GM12878 (cell line): Measurements from ENCODE around the gene ABHD2. TPM values are rescaled to one million over a fixed set of nuclear protein-coding genes. Genes with fewer than 3 reads are reported as not detected.
"Not testable (repeated sequence)": the region's sequence is repeated elsewhere in the genome, so short reads cannot be mapped to it uniquely, and the experiment has no call there.

ENCODE experiments used
- ATAC-seq: fragments of 200-7000 bp; cut with Tn5 transposase; 3 replicates; pipeline ENCODE4 v1.9.1; 2020; ENCODE audit warnings: mild to moderate bottlenecking, moderate library complexity
- BruUV-seq: library from RNA; stranded (reverse); fragments of 400-500 nt; replicated peaks from 2 replicates; lab custom pipeline; 2021; lab: Mats Ljungman, UMichigan
- CTCF ChIA-PET: fragments of 300-600 bp; sonication (Branson Sonifier 250); formaldehyde crosslinking; extraction: SDS; loops from one replicate; lab custom pipeline; 2021; ENCODE audit warnings: inconsistent platforms; lab: Yijun Ruan, JAX
- POLR2A ChIA-PET: fragments of 350-600 bp; formaldehyde crosslinking; extraction: SDS; loops from one replicate; lab custom pipeline; 2021; ENCODE audit warnings: inconsistent platforms; lab: Charles Lee
- RAD21 ChIA-PET: fragments of 300-600 bp; sonication (Branson Sonifier 250); formaldehyde crosslinking; loops from one replicate; lab custom pipeline; 2023; ENCODE audit warnings: antibody characterized with exemption; ENCODE audit not compliant: unreplicated experiment; lab: Charles Lee
- SMC1A ChIA-PET: fragments of 300-600 bp; sonication (Branson Sonifier 250); formaldehyde crosslinking; loops from one replicate; lab custom pipeline; 2023; ENCODE audit not compliant: unreplicated experiment, uncharacterized antibody; lab: Charles Lee
- DNase-seq: peaks from one replicate; pipeline ENCODE4 v3.0.0-alpha.2; 2011; ENCODE audit warnings: low read depth, low spot score
- FAIRE-seq: peaks from 3 replicates; lab custom pipeline; 2011; peaks lifted over from hg19 to GRCh38; lab: Jason Lieb, UNC
- H2AFZ ChIP-seq: 2 replicates; pipeline ENCODE4 v1.6.0; 2011; ENCODE audit warnings: low read depth, low read length, control low read depth; ENCODE audit not compliant: control insufficient read depth
- H3K27ac ChIP-seq: 2 replicates; pipeline ENCODE4 v1.5.1; 2011; ENCODE audit warnings: control low read depth; ENCODE audit not compliant: control insufficient read depth, insufficient read depth
- H3K27me3 ChIP-seq, 2 experiments: replicated peaks in 1 of 2; 2 replicates each; pipeline versions ENCODE4 v1.6.0 to v1.6.1; 2011; ENCODE audit warnings: low read length in 1 of 2; ENCODE audit not compliant: control insufficient read depth in 2 of 2, insufficient read depth in 2 of 2
- H3K36me3 ChIP-seq, 2 experiments: 2 replicates each; pipeline ENCODE4 v1.5.1; 2011; ENCODE audit warnings: low read length in 1 of 2; ENCODE audit not compliant: control insufficient read depth in 2 of 2, insufficient read depth in 2 of 2
- H3K4me1 ChIP-seq: 2 replicates; pipeline ENCODE4 v1.6.1; 2011; ENCODE audit warnings: mild to moderate bottlenecking, low read length, moderate library complexity, mixed read lengths; ENCODE audit not compliant: control insufficient read depth, insufficient read depth
- H3K4me2 ChIP-seq: 2 replicates; pipeline ENCODE4 v1.6.0; 2011; ENCODE audit warnings: control low read depth; ENCODE audit not compliant: control insufficient read depth, insufficient read depth
- H3K4me3 ChIP-seq: fragments of 200-600 bp; sonication (generic); 2 replicates; pipeline ENCODE4 v1.5.1; 2016
- H3K79me2 ChIP-seq: 2 replicates; pipeline ENCODE4 v1.6.0; 2011; ENCODE audit warnings: low read length; ENCODE audit not compliant: control insufficient read depth, insufficient read depth
- H3K9ac ChIP-seq: 2 replicates; pipeline ENCODE4 v1.8.0; 2011; ENCODE audit warnings: low read length, control low read depth, mixed read lengths; ENCODE audit not compliant: control insufficient read depth, insufficient read depth
- H3K9me3 ChIP-seq: replicated peaks from 3 replicates; pipeline ENCODE4 v1.5.1; 2011; ENCODE audit warnings: mild to moderate bottlenecking, low read length; ENCODE audit not compliant: control insufficient read depth, insufficient read depth
- H4K20me1 ChIP-seq: 2 replicates; pipeline ENCODE4 v1.6.0; 2011; ENCODE audit not compliant: control insufficient read depth, insufficient read depth
- WGBS: methylation state at CpG from one replicate; pipeline ENCODE4 v1.1.6; 2016; ENCODE audit warnings: low lambda C conversion rate; ENCODE audit not compliant: insufficient replicate concordance, insufficient coverage; ENCODE audit errors: missing lambda C conversion rate; 5-methylcytosine and 5-hydroxymethylcytosine counted together
- in situ Hi-C: fragments of 300-500 bp; cut with MboI; formaldehyde crosslinking; loops from 9 replicates; pipeline ENCODE4 v1.14.3; 2018; ENCODE audit warnings: mixed read lengths
- intact Hi-C: fragments of 100-400 bp; cut with micrococcal nuclease; formaldehyde crosslinking; loops from one replicate; pipeline ENCODE4 v1.14.2; 2022; ENCODE audit not compliant: unreplicated experiment
- polyA plus RNA-seq, 11 experiments: library from polyadenylated mRNA; depleted of rRNA in 4 of 11; unstranded in 6 of 11; stranded (reverse) in 5 of 11; fragments of >200 nt; fragmentation: Nextera tagmentation in 4 of 11; fragmentation: Illumina TruSeq in 1 of 11; extraction: Ambion mirVana in 4 of 11; extraction: Trizol in 1 of 11; gene quantifications; 1 replicate in 1 of 11; 2 replicates in 10 of 11; pipeline versions ENCODE4 v1.2.1 to v1.2.3, GENCODE V29; 2011 to 2016; ENCODE audit warnings: inconsistent platforms in 2 of 11, missing spikeins in 2 of 11, low read depth in 1 of 11
- small RNA-seq: library from RNA; depleted of rRNA; stranded (forward); fragments of <200 nt; gene quantifications from one replicate; pipeline ENCODE3, GENCODE V24; 2014
- total RNA-seq, 4 experiments: library from RNA; depleted of rRNA in 3 of 4; stranded (reverse); fragments of >200 nt in 3 of 4; fragmentation: Illumina TruSeq in 1 of 4; extraction: Trizol in 1 of 4; gene quantifications; 2 replicates each; pipeline versions ENCODE4 v1.2.1 to v1.2.3, GENCODE V29; 2013 to 2021

Gene ABHD2
- total and polyA plus RNA-seq, 10 of the 15 experiments (the other 5 are each of a cell fraction or from before 2014, with no cell fraction given), result 1.2 to 33.6 (median 20.4) TPM

DNA sequence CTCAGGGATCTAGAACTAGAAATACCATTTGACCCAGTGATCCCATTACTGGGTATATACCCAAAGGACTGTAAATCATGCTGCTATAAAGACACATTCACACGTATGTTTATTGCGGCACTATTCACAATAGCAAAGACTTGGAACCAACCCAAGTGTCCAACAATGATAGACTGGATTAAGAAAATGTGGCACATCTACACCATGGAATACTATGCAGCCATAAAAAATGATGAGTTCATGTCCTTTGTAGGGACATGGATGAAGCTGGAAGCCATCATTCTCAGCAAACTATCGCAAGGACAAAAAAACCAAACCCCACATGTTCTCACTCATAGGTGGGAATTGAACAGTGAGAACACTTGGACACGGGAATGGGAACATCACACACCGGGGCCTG lies 161.9 kb downstream of the ABHD2 start:
- H3K4me1 ChIP-seq, H4K20me1 ChIP-seq, POLR2A ChIA-PET, DNase-seq, H3K9ac ChIP-seq, H3K27ac ChIP-seq, H3K9me3 ChIP-seq, RAD21 ChIA-PET, SMC1A ChIA-PET, in situ Hi-C loops, H3K4me2 ChIP-seq, FAIRE-seq, H3K27me3 ChIP-seq, intact Hi-C loops, BruUV-seq, H3K4me3 ChIP-seq, H2AFZ ChIP-seq, ATAC-seq: not testable (repeated sequence)
- CTCF ChIA-PET, result interaction anchor here (1.0 kb wide), 1 partner anchor 150 kb away, joined by 4 read pairs; no protein-coding TSS in a partner anchor
- WGBS, result 99% methylated on average over 5 of the region's 5 CpGs
- Histone ChIP-seq H3K79me2 (peaks cover 27% of the 10 kb centered on the region), H3K36me3 (peaks cover 3 to 16% of the 10 kb centered on the region in 2 experiments)

Small RNAs within 50 kb of the gene (small RNA-seq; reads per million reads assigned to genes)
- gene RNU7-195P, result not detected

Other genes starting within 250 kb of the ABHD2 start
- 3.7 and 6.0 TPM in 2 replicates for gene HAPLN3, start 192.9 kb upstream of the ABHD2 start, total RNA-seq (2014; rRNA removed)
- 0.64 and 0.98 TPM in 2 replicates for gene HAPLN3, start 192.9 kb upstream of the ABHD2 start, total RNA-seq (2014; rRNA removed; fragmentation: Illumina TruSeq; extraction: Trizol)
- gene HAPLN3, start 192.9 kb upstream of the ABHD2 start, total RNA-seq (2021), result 2.9 and 3.1 TPM in 2 replicates
- 4.2 and 5.0 TPM in 2 replicates for gene HAPLN3, start 192.9 kb upstream of the ABHD2 start, polyA plus RNA-seq (2011; rRNA removed)
- gene HAPLN3, start 192.9 kb upstream of the ABHD2 start, polyA plus RNA-seq (2014; fragmentation: Illumina TruSeq; extraction: Trizol), result 0.53 TPM in 1 of 2 replicates, not detected in the other
- under 1 TPM in 1 of 2 experiments, not detected in 1; 0.20 TPM for gene HAPLN3, start 192.9 kb upstream of the ABHD2 start, polyA plus RNA-seq (2014; fragmentation: Nextera tagmentation; extraction: Ambion mirVana)
- 2.6 and 3.2 TPM in 2 replicates for gene HAPLN3, start 192.9 kb upstream of the ABHD2 start, polyA plus RNA-seq (2014; rRNA removed)
- 1 to 10 TPM; 1.1 to 1.4 TPM for gene HAPLN3, start 192.9 kb upstream of the ABHD2 start, polyA plus RNA-seq (2016; fragmentation: Nextera tagmentation; extraction: Ambion mirVana)
- gene MFGE8, start 175.1 kb upstream of the ABHD2 start, total RNA-seq (2014; rRNA removed), result 0.87 and 1.1 TPM in 2 replicates
- 0.46 and 0.81 TPM in 2 replicates for gene MFGE8, start 175.1 kb upstream of the ABHD2 start, total RNA-seq (2014; rRNA removed; fragmentation: Illumina TruSeq; extraction: Trizol)
- gene MFGE8, start 175.1 kb upstream of the ABHD2 start, total RNA-seq (2021), result 1.9 and 2.7 TPM in 2 replicates
- gene MFGE8, start 175.1 kb upstream of the ABHD2 start, polyA plus RNA-seq (2011; rRNA removed), result 5.2 and 5.9 TPM in 2 replicates
- gene MFGE8, start 175.1 kb upstream of the ABHD2 start, polyA plus RNA-seq (2014; fragmentation: Illumina TruSeq; extraction: Trizol), result 0.43 and 0.96 TPM in 2 replicates
- gene MFGE8, start 175.1 kb upstream of the ABHD2 start, polyA plus RNA-seq (2014; fragmentation: Nextera tagmentation; extraction: Ambion mirVana), result not detected
- gene MFGE8, start 175.1 kb upstream of the ABHD2 start, polyA plus RNA-seq (2014; rRNA removed), result 0.86 and 2.0 TPM in 2 replicates
- 1 to 10 TPM in 1 of 2 experiments, under 1 TPM in 1; 0.96 to 1.1 TPM for gene MFGE8, start 175.1 kb upstream of the ABHD2 start, polyA plus RNA-seq (2016; fragmentation: Nextera tagmentation; extraction: Ambion mirVana)
- 0.06 and 0.44 TPM in 2 replicates for gene RLBP1, start 133.1 kb downstream of the ABHD2 start, total RNA-seq (2014; rRNA removed)
- not detected in 2 replicates for gene RLBP1, start 133.1 kb downstream of the ABHD2 start, total RNA-seq (2014; rRNA removed; fragmentation: Illumina TruSeq; extraction: Trizol)
- gene RLBP1, start 133.1 kb downstream of the ABHD2 start, total RNA-seq (2021), result not detected in 2 replicates
- not detected in 2 replicates for gene RLBP1, start 133.1 kb downstream of the ABHD2 start, polyA plus RNA-seq (2011; rRNA removed)
- 0.40 TPM in 1 of 2 replicates, not detected in the other for gene RLBP1, start 133.1 kb downstream of the ABHD2 start, polyA plus RNA-seq (2014; fragmentation: Illumina TruSeq; extraction: Trizol)
- not detected for gene RLBP1, start 133.1 kb downstream of the ABHD2 start, polyA plus RNA-seq (2014; fragmentation: Nextera tagmentation; extraction: Ambion mirVana)
- not detected in 2 replicates for gene RLBP1, start 133.1 kb downstream of the ABHD2 start, polyA plus RNA-seq (2014; rRNA removed)
- gene RLBP1, start 133.1 kb downstream of the ABHD2 start, polyA plus RNA-seq (2016; fragmentation: Nextera tagmentation; extraction: Ambion mirVana), result not detected
- 69.4 and 73.0 TPM in 2 replicates for gene FANCI, start 155.5 kb downstream of the ABHD2 start, total RNA-seq (2014; rRNA removed)
- gene FANCI, start 155.5 kb downstream of the ABHD2 start, total RNA-seq (2014; rRNA removed; fragmentation: Illumina TruSeq; extraction: Trizol), result 84.8 and 85.1 TPM in 2 replicates
- gene FANCI, start 155.5 kb downstream of the ABHD2 start, total RNA-seq (2021), result 110 and 114 TPM in 2 replicates
- 80.0 and 108 TPM in 2 replicates for gene FANCI, start 155.5 kb downstream of the ABHD2 start, polyA plus RNA-seq (2011; rRNA removed)
- 89.4 and 107 TPM in 2 replicates for gene FANCI, start 155.5 kb downstream of the ABHD2 start, polyA plus RNA-seq (2014; fragmentation: Illumina TruSeq; extraction: Trizol)
- 10 to 100 TPM; 38.1 to 51.0 TPM for gene FANCI, start 155.5 kb downstream of the ABHD2 start, polyA plus RNA-seq (2014; fragmentation: Nextera tagmentation; extraction: Ambion mirVana)
- gene FANCI, start 155.5 kb downstream of the ABHD2 start, polyA plus RNA-seq (2014; rRNA removed), result 60.8 and 73.6 TPM in 2 replicates
- gene FANCI, start 155.5 kb downstream of the ABHD2 start, polyA plus RNA-seq (2016; fragmentation: Nextera tagmentation; extraction: Ambion mirVana), result 100 to 1,000 TPM; 126 to 129 TPM
- gene POLG, start 246.4 kb downstream of the ABHD2 start, total RNA-seq (2014; rRNA removed), result 50.5 and 54.8 TPM in 2 replicates
- gene POLG, start 246.4 kb downstream of the ABHD2 start, total RNA-seq (2014; rRNA removed; fragmentation: Illumina TruSeq; extraction: Trizol), result 26.3 and 27.3 TPM in 2 replicates
- 66.2 and 71.1 TPM in 2 replicates for gene POLG, start 246.4 kb downstream of the ABHD2 start, total RNA-seq (2021)
- gene POLG, start 246.4 kb downstream of the ABHD2 start, polyA plus RNA-seq (2011; rRNA removed), result 21.1 and 23.8 TPM in 2 replicates
- gene POLG, start 246.4 kb downstream of the ABHD2 start, polyA plus RNA-seq (2014; fragmentation: Illumina TruSeq; extraction: Trizol), result 24.7 and 35.7 TPM in 2 replicates
- 10 to 100 TPM; 14.8 to 21.6 TPM for gene POLG, start 246.4 kb downstream of the ABHD2 start, polyA plus RNA-seq (2014; fragmentation: Nextera tagmentation; extraction: Ambion mirVana)
- gene POLG, start 246.4 kb downstream of the ABHD2 start, polyA plus RNA-seq (2014; rRNA removed), result 41.8 and 46.4 TPM in 2 replicates
- gene POLG, start 246.4 kb downstream of the ABHD2 start, polyA plus RNA-seq (2016; fragmentation: Nextera tagmentation; extraction: Ambion mirVana), result 10 to 100 TPM; 30.2 to 40.4 TPM